ENCODE data around the gene ABCB10.
"Not testable (repeated sequence)": the region's sequence is repeated elsewhere in the genome, so short reads cannot be mapped to it uniquely, and the experiment has no call there.

Gene ABCB10

GRCh38 chr1:229558460-229559335 is at the start of gene ABCB10:
TSS of gene ABCB10 (minus strand) at chr1:229558707. CDS start at chr1:229558652, 55 bp downstream.
- DNase-seq (ENCODE audit: low read depth in 4 of 4, low spot score in 1 of 4), result peak; percentile 63 to 84 (median 78)

- no peak for DNase-seq (ENCODE audit: low read depth in 4 of 4, low spot score in 1 of 4)
Measured at GRCh38 chr1:229607370-229607769, 48.9 kb upstream of the ABCB10 start.

- DNase-seq (ENCODE audit: low read depth in 4 of 4, low spot score in 1 of 4), result no peak
Measured at GRCh38 chr1:229603371-229604005, 45.0 kb upstream of the ABCB10 start.

DNA sequence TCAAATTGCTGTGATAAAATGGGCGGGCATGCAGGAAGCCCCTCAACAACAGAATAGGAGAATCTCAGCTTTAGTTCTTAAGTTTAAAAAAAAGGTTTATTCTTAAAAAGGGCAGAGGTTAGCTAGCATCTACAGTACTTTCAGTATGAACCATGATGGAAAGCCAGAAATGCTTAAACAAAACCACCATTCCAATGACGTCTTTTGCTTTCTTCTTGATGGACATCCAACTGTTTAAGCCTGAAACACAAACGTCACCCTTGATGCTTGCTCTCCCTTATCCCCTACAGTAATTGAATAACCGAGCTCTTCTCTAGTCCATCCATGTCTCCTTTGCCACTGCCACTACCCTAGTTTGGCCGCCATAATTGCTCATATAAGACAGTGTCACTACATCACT is 41.7 kb upstream of the ABCB10 start:
- no peak for DNase-seq (ENCODE audit: low read depth in 4 of 4, low spot score in 1 of 4)

DNA sequence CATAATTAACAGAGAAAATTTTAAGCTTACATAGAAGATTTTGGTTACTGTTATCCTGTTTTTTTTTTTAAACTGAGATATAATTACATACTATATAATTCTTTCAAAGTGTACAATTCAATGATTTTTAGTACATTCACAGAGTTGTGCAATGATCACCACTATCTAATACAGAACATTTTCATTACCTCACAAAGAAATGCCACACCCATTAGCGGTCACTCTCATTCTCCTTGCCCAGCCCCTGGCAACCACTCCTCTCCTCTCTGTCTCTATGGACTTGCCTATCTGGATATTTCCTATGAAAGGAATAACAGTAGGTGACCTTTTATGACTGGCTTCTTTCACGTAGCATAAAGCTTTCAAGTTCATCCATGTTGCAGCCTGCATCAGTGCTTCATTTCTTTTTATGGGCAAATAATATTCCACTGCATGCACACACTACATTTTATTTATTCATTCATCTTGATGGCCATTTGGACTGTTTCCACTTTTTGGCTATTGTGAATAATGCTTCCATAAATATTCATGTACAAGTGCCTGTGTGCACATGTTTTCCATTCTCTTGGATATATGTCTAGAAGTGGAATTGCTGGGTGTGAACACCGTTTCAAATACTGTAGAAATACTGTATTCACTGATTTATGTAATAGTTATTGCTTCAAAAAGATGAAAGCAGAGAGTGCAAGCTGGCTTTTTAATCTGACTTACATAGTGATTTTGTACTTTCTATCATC is 40.9 kb upstream of the ABCB10 start:
- no peak for DNase-seq (ENCODE audit: low read depth in 4 of 4, low spot score in 1 of 4)

DNA sequence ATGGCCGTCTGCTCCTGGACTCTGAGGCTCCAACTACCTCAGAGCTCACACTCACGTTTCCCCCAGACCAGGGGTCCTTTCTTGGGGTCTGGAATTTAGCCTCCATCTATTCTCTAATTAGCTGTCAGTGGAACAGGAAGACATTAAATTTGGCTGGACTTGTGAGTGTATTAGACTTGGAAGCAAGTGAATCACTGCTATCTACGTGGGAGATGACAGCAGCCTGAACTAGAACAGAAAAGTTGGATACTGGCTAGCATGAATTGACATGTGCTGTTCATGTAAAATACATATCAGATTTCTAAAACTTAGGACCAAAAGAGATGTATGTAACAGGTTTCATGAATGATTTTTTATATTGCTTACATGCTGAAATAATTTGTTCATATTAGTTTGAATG is 39.4 kb upstream of the ABCB10 start:
- DNase-seq (ENCODE audit: low read depth in 4 of 4, low spot score in 1 of 4), result no peak

GRCh38 chr1:229596925-229597699 is 38.6 kb upstream of the ABCB10 start:
- DNase-seq (ENCODE audit: low read depth in 4 of 4, low spot score in 1 of 4), result no peak

DNA sequence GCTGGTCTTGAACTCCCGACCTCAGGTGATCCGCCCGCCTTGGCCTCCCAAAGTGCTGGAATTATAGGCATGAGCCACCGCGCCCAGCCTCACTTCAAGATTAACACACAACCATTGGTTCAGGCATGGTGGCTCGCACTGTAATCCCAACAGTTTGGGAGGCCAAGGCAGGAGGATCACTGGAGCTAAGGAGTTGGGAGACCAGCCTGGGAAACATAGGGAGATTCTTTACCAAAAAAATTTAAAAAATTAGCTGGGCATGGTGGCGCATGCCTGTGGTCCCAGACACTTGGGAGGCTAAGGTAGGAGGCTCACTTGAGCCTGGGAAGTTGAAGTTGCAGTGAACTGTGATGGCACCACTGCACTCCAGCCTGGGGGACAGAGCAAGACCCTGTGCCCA is 37.4 kb upstream of the ABCB10 start:
- not testable (repeated sequence) for DNase-seq (ENCODE audit: low read depth in 4 of 4, low spot score in 1 of 4)

- no peak for DNase-seq (ENCODE audit: low read depth in 4 of 4, low spot score in 1 of 4)
Measured at GRCh38 chr1:229594227-229595008, 35.9 kb upstream of the ABCB10 start.

- DNase-seq (ENCODE audit: low read depth in 4 of 4, low spot score in 1 of 4), result no peak
Measured at GRCh38 chr1:229593800-229594199, 35.3 kb upstream of the ABCB10 start.

GRCh38 chr1:229590119-229590518 is 31.6 kb upstream of the ABCB10 start:
- DNase-seq (ENCODE audit: low read depth in 4 of 4, low spot score in 1 of 4), result no peak

- DNase-seq (ENCODE audit: low read depth in 4 of 4, low spot score in 1 of 4), result no peak
Measured at GRCh38 chr1:229585338-229585737, 26.8 kb upstream of the ABCB10 start.

- DNase-seq (ENCODE audit: low read depth in 4 of 4, low spot score in 1 of 4), result no peak
Measured at GRCh38 chr1:229582715-229583114, 24.2 kb upstream of the ABCB10 start.

DNA sequence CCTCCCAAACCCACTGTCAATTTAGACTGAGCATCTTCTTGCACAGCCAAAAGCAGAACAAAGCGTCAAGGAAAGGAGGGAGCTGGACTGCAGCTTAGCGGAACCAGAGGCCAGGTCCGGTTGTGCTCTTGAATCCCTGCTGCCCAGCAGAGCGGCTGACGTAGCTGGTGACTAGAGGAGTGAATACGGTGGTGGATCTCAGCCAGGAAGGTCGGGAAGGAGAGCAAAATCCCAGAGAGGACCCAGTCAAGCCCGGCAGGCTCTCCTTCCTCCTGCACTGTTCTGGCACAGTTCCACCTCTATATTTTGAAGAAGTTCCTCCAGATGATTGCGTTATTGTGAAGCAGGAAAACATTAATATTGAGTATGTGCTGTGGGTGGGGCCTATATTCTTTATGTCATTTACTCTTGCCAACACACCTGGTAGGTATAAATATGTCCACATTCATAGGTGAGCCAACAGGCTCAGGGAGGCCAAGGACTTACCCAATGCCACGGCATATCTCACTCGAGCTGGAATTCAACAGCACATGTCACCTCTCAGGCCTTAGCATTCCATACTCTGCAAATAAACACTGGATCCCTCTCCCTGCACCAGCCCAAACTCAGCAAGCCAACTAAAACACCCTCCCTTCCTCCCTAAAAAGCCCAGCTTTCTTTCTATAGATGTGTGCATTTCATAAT is 23.6 kb upstream of the ABCB10 start:
- no peak for DNase-seq (ENCODE audit: low read depth in 4 of 4, low spot score in 1 of 4)

GRCh38 chr1:229581485-229581884 is 23.0 kb upstream of the ABCB10 start:
- DNase-seq (ENCODE audit: low read depth in 4 of 4, low spot score in 1 of 4), result no peak

- no peak for DNase-seq (ENCODE audit: low read depth in 4 of 4, low spot score in 1 of 4)
Measured at GRCh38 chr1:229579059-229579673, 20.7 kb upstream of the ABCB10 start.

GRCh38 chr1:229578168-229579058 is 19.9 kb upstream of the ABCB10 start:
- no peak for DNase-seq (ENCODE audit: low read depth in 4 of 4, low spot score in 1 of 4)
